Activated CD8-positive, alpha-beta memory T cell treated with anti-CD3 and anti-CD28 coated beads, Interleukin-2, amount 50 U/mL, for 24 hours (primary cell): ENCODE results near the gene GPR89A.
"Not testable (repeated sequence)": the region's sequence is repeated elsewhere in the genome, so short reads cannot be mapped to it uniquely, and the experiment has no call there.

ENCODE experiments used
- DNase-seq: peaks from one replicate; pipeline ENCODE4 v3.0.0-alpha.2; 2020; ENCODE audit errors: extremely low read depth

Gene GPR89A

GRCh38 chr1:145607833-145608733 is at the start of gene GPR89A:
Gene GPR89A, plus strand, starts transcription at chr1:145607988. Its CDS starts 146 bp downstream, at chr1:145608134.
- peak; percentile 88 for DNase-seq

- not testable (repeated sequence) for DNase-seq
Measured at GRCh38 chr1:145586820-145587219, 21.0 kb upstream of the GPR89A start.

GRCh38 chr1:145590806-145591205 is 17.0 kb upstream of the GPR89A start:
- peak; percentile 10 for DNase-seq

GRCh38 chr1:145592347-145592746 is 15.4 kb upstream of the GPR89A start:
- DNase-seq: not testable (repeated sequence)

GRCh38 chr1:145595421-145595820 is 12.4 kb upstream of the GPR89A start:
- DNase-seq: not testable (repeated sequence)

GRCh38 chr1:145596236-145596635 is 11.6 kb upstream of the GPR89A start:
- not testable (repeated sequence) for DNase-seq

GRCh38 chr1:145599426-145599825 is 8.4 kb upstream of the GPR89A start:
- not testable (repeated sequence) for DNase-seq

- DNase-seq: no peak
Measured at GRCh38 chr1:145601593-145601992, 6.2 kb upstream of the GPR89A start.

GRCh38 chr1:145606840-145607239 is 948 bp upstream of the GPR89A start:
- not testable (repeated sequence) for DNase-seq

GRCh38 chr1:145607289-145607688 is 499 bp upstream of the GPR89A start:
- DNase-seq: not testable (repeated sequence)

GRCh38 chr1:145610744-145611143 is 3.0 kb downstream of the GPR89A start:
- not testable (repeated sequence) for DNase-seq

GRCh38 chr1:145620073-145620472 is 12.3 kb downstream of the GPR89A start:
- not testable (repeated sequence) for DNase-seq

- DNase-seq: not testable (repeated sequence)
Measured at GRCh38 chr1:145622177-145622576, 14.4 kb downstream of the GPR89A start.

- DNase-seq: not testable (repeated sequence)
Measured at GRCh38 chr1:145636237-145636636, 28.4 kb downstream of the GPR89A start.

- DNase-seq: not testable (repeated sequence)
Measured at GRCh38 chr1:145641886-145642285, 34.1 kb downstream of the GPR89A start.

- not testable (repeated sequence) for DNase-seq
Measured at GRCh38 chr1:145643990-145644389, 36.2 kb downstream of the GPR89A start.

- not testable (repeated sequence) for DNase-seq
Measured at GRCh38 chr1:145656245-145656943, 48.6 kb downstream of the GPR89A start.

- DNase-seq: not testable (repeated sequence)
Measured at GRCh38 chr1:145662502-145662901, 54.7 kb downstream of the GPR89A start.

- DNase-seq: not testable (repeated sequence)
Measured at GRCh38 chr1:145665015-145665414, 57.2 kb downstream of the GPR89A start.

GRCh38 chr1:145670995-145671745 is 63.4 kb downstream of the GPR89A start:
- DNase-seq: not testable (repeated sequence)

GRCh38 chr1:145673217-145673616 is 65.4 kb downstream of the GPR89A start:
- DNase-seq: not testable (repeated sequence)

- DNase-seq: not testable (repeated sequence)
Measured at GRCh38 chr1:145684858-145685257, 77.1 kb downstream of the GPR89A start.
